ENCODE results near the gene DOCK8.

DNA sequence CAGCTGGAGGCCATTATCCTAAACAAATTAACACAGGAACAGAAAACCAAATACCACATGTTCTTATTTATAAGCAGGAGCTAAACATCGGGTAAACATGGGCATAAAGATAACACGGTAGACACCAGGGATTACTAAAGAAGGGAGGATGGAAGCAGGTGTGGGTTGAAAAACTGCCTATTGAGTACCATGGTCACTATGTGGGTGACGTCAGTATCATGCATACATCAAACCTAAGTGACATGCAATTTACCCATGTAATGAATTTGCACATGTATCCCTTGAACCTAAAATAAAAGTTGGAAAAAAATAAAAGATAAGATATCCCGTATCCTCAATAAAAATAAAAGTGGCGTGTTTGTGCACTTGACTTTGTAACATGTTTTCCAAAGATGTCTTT lies 88.8 kb downstream of the DOCK8 start:
- TF ChIP-seq, protein P1, sequence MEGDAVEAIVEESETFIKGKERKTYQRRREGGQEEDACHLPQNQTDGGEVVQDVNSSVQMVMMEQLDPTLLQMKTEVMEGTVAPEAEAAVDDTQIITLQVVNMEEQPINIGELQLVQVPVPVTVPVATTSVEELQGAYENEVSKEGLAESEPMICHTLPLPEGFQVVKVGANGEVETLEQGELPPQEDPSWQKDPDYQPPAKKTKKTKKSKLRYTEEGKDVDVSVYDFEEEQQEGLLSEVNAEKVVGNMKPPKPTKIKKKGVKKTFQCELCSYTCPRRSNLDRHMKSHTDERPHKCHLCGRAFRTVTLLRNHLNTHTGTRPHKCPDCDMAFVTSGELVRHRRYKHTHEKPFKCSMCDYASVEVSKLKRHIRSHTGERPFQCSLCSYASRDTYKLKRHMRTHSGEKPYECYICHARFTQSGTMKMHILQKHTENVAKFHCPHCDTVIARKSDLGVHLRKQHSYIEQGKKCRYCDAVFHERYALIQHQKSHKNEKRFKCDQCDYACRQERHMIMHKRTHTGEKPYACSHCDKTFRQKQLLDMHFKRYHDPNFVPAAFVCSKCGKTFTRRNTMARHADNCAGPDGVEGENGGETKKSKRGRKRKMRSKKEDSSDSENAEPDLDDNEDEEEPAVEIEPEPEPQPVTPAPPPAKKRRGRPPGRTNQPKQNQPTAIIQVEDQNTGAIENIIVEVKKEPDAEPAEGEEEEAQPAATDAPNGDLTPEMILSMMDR (IDR thresholded peaks at IDR 0.05 in 8 of 11, conservative IDR thresholded peaks at IDR 0.05 in 3 of 11): no peak
- TF ChIP-seq POLR2A (IDR thresholded peaks at IDR 0.05): no peak
